PC-3 (cell line): ENCODE results near the gene MLANA. TPM values are rescaled to one million over a fixed set of nuclear protein-coding genes. Genes with fewer than 3 reads are reported as not detected.

Experiments used
- ATAC-seq: fragments of 200-7000 bp; cut with Tn5 transposase; 2 replicates; pipeline ENCODE4 v1.9.1; 2020; ENCODE audit warnings: mild to moderate bottlenecking, moderate library complexity
- BruUV-seq: library from RNA; stranded (reverse); fragments of 400-500 nt; replicated peaks from 2 replicates; lab custom pipeline; 2021; lab: Mats Ljungman, UMichigan
- CTCF ChIA-PET: fragments of 300-600 bp; sonication (Branson Sonifier 250); formaldehyde crosslinking; loops from one replicate; lab custom pipeline; 2022; ENCODE audit warnings: antibody characterized with exemption; lab: Charles Lee
- POLR2A ChIA-PET: fragments of 300-600 bp; sonication (Branson Sonifier 250); formaldehyde crosslinking; loops from one replicate; lab custom pipeline; 2022; ENCODE audit warnings: antibody characterized with exemption; ENCODE audit not compliant: unreplicated experiment; lab: Charles Lee
- DNase-seq: peaks from one replicate; pipeline ENCODE4 v3.0.0-alpha.2; 2015
- H2AFZ ChIP-seq: fragments of 300-600 bp; sonication (generic); 2 replicates; pipeline ENCODE4 v1.6.0; 2016; ENCODE audit warnings: antibody characterized with exemption, low read length
- H3F3A ChIP-seq: fragments of 300-600 bp; sonication (generic); one replicate; pipeline ENCODE4 v1.6.0; 2017; ENCODE audit warnings: antibody characterized with exemption, low read length, control low read depth, mild to moderate bottlenecking; ENCODE audit not compliant: unreplicated experiment
- H3K27ac ChIP-seq: fragments of 300-600 bp; sonication (generic); 2 replicates; pipeline ENCODE4 v1.5.1; 2016; ENCODE audit warnings: mild to moderate bottlenecking, low read length
- H3K27me3 ChIP-seq: fragments of 300-600 bp; sonication (generic); 2 replicates; pipeline ENCODE4 v1.6.1; 2016; ENCODE audit warnings: low read length, mixed read lengths
- H3K36me3 ChIP-seq: fragments of 300-600 bp; sonication (generic); 2 replicates; pipeline ENCODE4 v1.6.1; 2016; ENCODE audit warnings: low read depth, mixed run types, low read length, mixed read lengths
- H3K4me1 ChIP-seq: fragments of 300-600 bp; sonication (generic); 2 replicates; pipeline ENCODE4 v1.5.1; 2016; ENCODE audit warnings: low read length; ENCODE audit not compliant: insufficient read depth
- H3K4me2 ChIP-seq: fragments of 300-600 bp; sonication (generic); 2 replicates; pipeline ENCODE4 v1.6.0; 2016; ENCODE audit warnings: low read length
- H3K4me3 ChIP-seq: fragments of 300-600 bp; sonication (generic); 2 replicates; pipeline ENCODE4 v1.5.1; 2016; ENCODE audit warnings: mild to moderate bottlenecking, low read length, mixed read lengths
- H3K79me2 ChIP-seq: fragments of 300-600 bp; sonication (generic); 2 replicates; pipeline ENCODE4 v1.6.1; 2017; ENCODE audit warnings: low read length, mixed read lengths
- H3K9ac ChIP-seq: fragments of 300-600 bp; sonication (generic); 2 replicates; pipeline ENCODE4 v1.6.0; 2016; ENCODE audit warnings: mild to moderate bottlenecking, low read length
- H3K9me2 ChIP-seq: fragments of 300-600 bp; sonication (generic); replicated peaks from 2 replicates; pipeline ENCODE4 v1.6.1; 2016; ENCODE audit warnings: mixed run types, low read length, mixed read lengths
- H3K9me3 ChIP-seq: fragments of 300-600 bp; sonication (generic); 2 replicates; pipeline ENCODE4 v1.6.1; 2016; ENCODE audit warnings: low read length, mixed read lengths
- H4K20me1 ChIP-seq: fragments of 300-600 bp; sonication (generic); 2 replicates; pipeline ENCODE4 v1.6.1; 2016; ENCODE audit warnings: low read length, mixed read lengths
- EZH2 ChIP-seq: fragments of 300-600 bp; sonication (generic); IDR thresholded peaks from one replicate; pipeline ENCODE4 v1.6.1; 2017; ENCODE audit warnings: antibody characterized with exemption, mild to moderate bottlenecking, low read length; ENCODE audit not compliant: unreplicated experiment
- EZH2phosphoT487 ChIP-seq: fragments of 300-600 bp; sonication (generic); IDR thresholded peaks from 2 replicates; pipeline ENCODE4 v1.6.1; 2018; ENCODE audit warnings: mild to moderate bottlenecking, antibody characterized with exemption, low read length, borderline replicate concordance
- intact Hi-C: fragments of 100-400 bp; cut with micrococcal nuclease; formaldehyde crosslinking; loops from 2 replicates; pipeline ENCODE4 v1.9.0; 2023
- total RNA-seq: library from RNA; depleted of rRNA; stranded (reverse); fragments of >200 nt; gene quantifications from 2 replicates; pipeline ENCODE4 v1.2.3, GENCODE V29; 2014
- TF ChIP-seq, protein P1 (sequence below): fragments of 300-600 bp; sonication (generic); conservative IDR thresholded peaks from 2 replicates; pipeline ENCODE4 v1.5.1; 2017; ENCODE audit warnings: antibody characterized with exemption, low read depth, mild to moderate bottlenecking, low read length

Gene MLANA
- total RNA-seq, 1 experiment from 2014 or later, result not detected

DNA sequence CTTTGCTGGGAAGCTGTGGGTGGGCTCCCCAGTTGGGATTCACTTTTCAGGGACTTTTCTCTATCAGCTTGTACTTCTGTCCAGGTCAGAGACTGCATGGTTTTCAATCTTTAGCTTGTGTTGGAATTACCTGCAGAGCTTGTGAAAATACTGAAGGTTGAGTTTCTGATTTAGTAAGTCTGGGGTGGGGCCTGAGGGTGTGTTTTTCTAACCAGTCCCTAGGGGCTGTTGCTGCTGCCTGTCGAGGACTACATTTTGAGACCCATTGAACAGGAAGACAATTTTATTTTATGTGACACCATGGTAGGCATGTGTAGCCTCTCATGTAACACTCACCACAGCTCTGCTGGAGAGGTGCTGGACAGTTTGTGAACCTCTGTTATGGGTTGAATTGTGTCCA, 14.7 kb upstream of the MLANA start:
- Histone ChIP-seq H3K27me3 (no peaks in the 10 kb centered on the region), H3K9ac (no peak overlapping the region), H3K4me1 (peaks cover 16% of the 10 kb centered on the region), H3K4me2 (no peak overlapping the region), H3K27ac (no peak overlapping the region), H4K20me1 (no peaks in the 10 kb centered on the region), H3K9me3 (no peaks in the 10 kb centered on the region), H2AFZ (no peak overlapping the region), H3K79me2 (no peaks in the 10 kb centered on the region), H3K36me3 (no peaks in the 10 kb centered on the region), H3K9me2 (no peaks in the 10 kb centered on the region), H3K4me3 (no peak overlapping the region), H3F3A (no peaks in the 10 kb centered on the region)
- TF ChIP-seq EZH2 (no peak), EZH2phosphoT487 (no peak)
- TF ChIP-seq, protein P1, sequence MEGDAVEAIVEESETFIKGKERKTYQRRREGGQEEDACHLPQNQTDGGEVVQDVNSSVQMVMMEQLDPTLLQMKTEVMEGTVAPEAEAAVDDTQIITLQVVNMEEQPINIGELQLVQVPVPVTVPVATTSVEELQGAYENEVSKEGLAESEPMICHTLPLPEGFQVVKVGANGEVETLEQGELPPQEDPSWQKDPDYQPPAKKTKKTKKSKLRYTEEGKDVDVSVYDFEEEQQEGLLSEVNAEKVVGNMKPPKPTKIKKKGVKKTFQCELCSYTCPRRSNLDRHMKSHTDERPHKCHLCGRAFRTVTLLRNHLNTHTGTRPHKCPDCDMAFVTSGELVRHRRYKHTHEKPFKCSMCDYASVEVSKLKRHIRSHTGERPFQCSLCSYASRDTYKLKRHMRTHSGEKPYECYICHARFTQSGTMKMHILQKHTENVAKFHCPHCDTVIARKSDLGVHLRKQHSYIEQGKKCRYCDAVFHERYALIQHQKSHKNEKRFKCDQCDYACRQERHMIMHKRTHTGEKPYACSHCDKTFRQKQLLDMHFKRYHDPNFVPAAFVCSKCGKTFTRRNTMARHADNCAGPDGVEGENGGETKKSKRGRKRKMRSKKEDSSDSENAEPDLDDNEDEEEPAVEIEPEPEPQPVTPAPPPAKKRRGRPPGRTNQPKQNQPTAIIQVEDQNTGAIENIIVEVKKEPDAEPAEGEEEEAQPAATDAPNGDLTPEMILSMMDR, result no peak
- ATAC-seq (no peak), DNase-seq (no peak)
- intact Hi-C loops, result loop anchor here (5.0 kb wide), 1 partner anchor 79 kb away; no protein-coding TSS in a partner anchor
- ChIA-PET CTCF (no interaction called here), POLR2A (no interaction called here)
- BruUV-seq, result no TSS peak

DNA sequence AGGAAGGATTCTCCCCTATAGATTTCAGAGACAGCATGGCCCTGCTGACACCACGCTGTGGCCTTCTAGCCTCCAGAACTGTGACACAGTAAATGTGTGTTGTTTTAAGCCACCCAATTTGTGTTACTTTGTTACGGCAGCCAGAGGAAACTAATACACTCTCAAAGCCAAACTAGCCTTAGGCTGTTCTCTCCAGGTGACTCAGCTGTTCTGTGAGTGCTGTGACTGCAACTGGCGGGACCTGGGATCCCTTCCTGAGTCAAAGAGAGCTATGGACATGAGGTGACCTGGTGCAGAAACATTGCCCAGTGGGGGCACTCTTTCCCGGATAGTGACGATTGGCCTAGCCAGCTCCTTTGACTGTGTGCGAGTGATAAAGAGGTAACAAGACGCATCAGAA, 14.0 kb upstream of the MLANA start:
- no peaks in the 10 kb centered on the region for H4K20me1 ChIP-seq

More for the DNA sequence above, 14.0 kb upstream of the MLANA start:
- Histone ChIP-seq H3K9ac (no peak overlapping the region), H3K4me1 (peaks cover 16% of the 10 kb centered on the region), H3K4me2 (no peak overlapping the region), H3K4me3 (no peak overlapping the region), H3K27ac (no peak overlapping the region), H2AFZ (no peak overlapping the region), H3K79me2 (no peaks in the 10 kb centered on the region), H3K9me2 (no peaks in the 10 kb centered on the region), H3K27me3 (no peaks in the 10 kb centered on the region), H3F3A (no peaks in the 10 kb centered on the region), H3K9me3 (no peaks in the 10 kb centered on the region), H3K36me3 (no peaks in the 10 kb centered on the region)
- TF ChIP-seq, protein P1, result 0 out of 2 replicates have a peak, but pooled peaks have one; percentile 11
- no peak for TF ChIP-seq EZH2phosphoT487
- TF ChIP-seq EZH2, result no peak
- ChIA-PET POLR2A (no interaction called here), CTCF (no interaction called here)
- ATAC-seq, result no peak; the same call in 1 of the 2 replicates
- intact Hi-C loops, result loop anchor here (5.0 kb wide), 1 partner anchor 79 kb away; no protein-coding TSS in a partner anchor
- DNase-seq, result peak; percentile 54
- BruUV-seq, result no TSS peak
